K562 (cell line): ENCODE data around the gene HOXA1. TPM values are rescaled to one million over a fixed set of nuclear protein-coding genes. Genes with fewer than 3 reads are reported as not detected.

Experiments
- ATAC-seq: fragments of 200-7000 bp; cut with Tn5 transposase; 3 replicates; pipeline ENCODE4 v1.9.1; 2020; ENCODE audit warnings: moderate library complexity
- BruUV-seq: library from RNA; stranded (reverse); fragments of 400-500 nt; replicated peaks from 2 replicates; lab custom pipeline; 2021; lab: Mats Ljungman, UMichigan
- CTCF ChIA-PET: fragments of 300-600 bp; formaldehyde crosslinking; extraction: SDS; loops from one replicate; lab custom pipeline; 2021; ENCODE audit warnings: low intra/inter-chr PET ratio; lab: Yijun Ruan, JAX
- POLR2A ChIA-PET: fragments of 300-600, 350-650 bp; sonication (Branson Sonifier 250); formaldehyde crosslinking; extraction: SDS; loops from one replicate; lab custom pipeline; 2021; ENCODE audit warnings: antibody characterized with exemption, inconsistent platforms; lab: Yijun Ruan, JAX
- DNase-seq, 4 experiments: peaks; one replicate each; pipeline versions ENCODE4 v3.0.0 to v3.0.0-alpha.2; 2011 to 2018; ENCODE audit warnings: low spot score in 3 of 4, mixed read lengths in 3 of 4; ENCODE audit errors: extremely low read depth in 1 of 4
- FAIRE-seq: peaks from 2 replicates; lab custom pipeline; 2011; peaks lifted over from hg19 to GRCh38; lab: Jason Lieb, UNC
- H2AFZ ChIP-seq: 2 replicates; pipeline ENCODE4 v1.6.0; 2011; ENCODE audit warnings: low read depth, low read length, control low read depth, inconsistent platforms
- H3K27ac ChIP-seq: fragments of 200-600 bp; 3 replicates; pipeline ENCODE4 v1.8.0; 2011; ENCODE audit warnings: low read depth, mild to moderate bottlenecking, control low read depth, inconsistent platforms, low read length, moderate library complexity, mixed read lengths; ENCODE audit errors: extremely low read depth
- H3K27me3 ChIP-seq, 2 experiments: fragments of 300-600 bp in 1 of 2; 2 replicates in 1 of 2; 3 replicates in 1 of 2; pipeline versions ENCODE4 v1.6.0 to v1.8.0; 2011; ENCODE audit warnings: inconsistent platforms in 2 of 2, low read length in 2 of 2, mild to moderate bottlenecking in 1 of 2, mixed read lengths in 1 of 2, moderate library complexity in 1 of 2; ENCODE audit not compliant: control insufficient read depth in 2 of 2, insufficient read depth in 2 of 2
- H3K36me3 ChIP-seq: fragments of 300-600 bp; 3 replicates; pipeline ENCODE4 v1.8.0; 2011; ENCODE audit warnings: mild to moderate bottlenecking, low read length, inconsistent platforms; ENCODE audit not compliant: control insufficient read depth, insufficient read depth
- H3K4me1 ChIP-seq, 2 experiments: fragments of 200-600 bp in 1 of 2; replicated peaks in 1 of 2; 2 replicates in 1 of 2; 3 replicates in 1 of 2; pipeline versions ENCODE4 v1.5.1 to v1.8.0; 2011; ENCODE audit warnings: inconsistent platforms in 2 of 2, low read length in 2 of 2, mild to moderate bottlenecking in 1 of 2, mixed read lengths in 1 of 2, moderate library complexity in 1 of 2; ENCODE audit not compliant: control insufficient read depth in 2 of 2, insufficient read depth in 2 of 2
- H3K4me2 ChIP-seq: 2 replicates; pipeline ENCODE4 v1.6.1; 2011; ENCODE audit warnings: low read length, control low read depth, inconsistent platforms, mixed read lengths; ENCODE audit not compliant: insufficient read depth
- H3K4me3 ChIP-seq: fragments of 200-600 bp; sonication (generic), shearing (Covaris generic); 2 replicates; pipeline ENCODE4 v1.5.1; 2016; ENCODE audit warnings: control low read depth, inconsistent platforms
- H3K79me2 ChIP-seq: fragments of 200-600 bp; 3 replicates; pipeline ENCODE4 v1.8.0; 2011; ENCODE audit warnings: low read length, inconsistent platforms; ENCODE audit not compliant: control insufficient read depth, insufficient read depth
- H3K9ac ChIP-seq, 2 experiments: 2 replicates each; pipeline versions ENCODE4 v1.6.0 to v1.6.1; 2011; ENCODE audit warnings: low read depth in 2 of 2, low read length in 2 of 2, control low read depth in 1 of 2, inconsistent platforms in 1 of 2, mild to moderate bottlenecking in 1 of 2, mixed read lengths in 1 of 2; ENCODE audit not compliant: insufficient read depth in 1 of 2
- H3K9me1 ChIP-seq: one replicate; pipeline ENCODE4 v1.6.0; 2011; ENCODE audit warnings: inconsistent platforms, mild to moderate bottlenecking, low read length, moderate library complexity; ENCODE audit not compliant: control insufficient read depth, insufficient read depth
- H3K9me3 ChIP-seq: replicated peaks from 2 replicates; pipeline ENCODE4 v1.5.1; 2011; ENCODE audit warnings: low read depth, low read length, inconsistent platforms; ENCODE audit not compliant: control insufficient read depth, insufficient read depth
- H4K20me1 ChIP-seq: replicated peaks from 2 replicates; pipeline ENCODE4 v1.6.1; 2011; ENCODE audit warnings: low read length, inconsistent platforms, mixed read lengths; ENCODE audit not compliant: control insufficient read depth, insufficient read depth
- HOMEZ ChIP-seq: fragments of 250-450 bp; sonication (Bioruptor Pico); IDR thresholded peaks from 2 replicates; pipeline ENCODE4 v1.4.0; 2020; ENCODE audit warnings: mild to moderate bottlenecking, moderate library complexity
- NR2C2 ChIP-seq, 2 experiments: fragments of 200-800 bp in 1 of 2; sonication (Bioruptor generic) in 1 of 2; sonication (generic) in 1 of 2; formaldehyde crosslinking in 1 of 2; IDR thresholded peaks; 2 replicates each; pipeline versions ENCODE4 v1.6.1 to v1.8.0; 2016 to 2022; ENCODE audit warnings: mild to moderate bottlenecking in 1 of 2, missing compliant biosample characterization in 1 of 2, missing genetic modification characterization in 1 of 2, missing genetic modification reagents in 1 of 2
- PKNOX1 ChIP-seq: fragments of 450-650 bp; IDR thresholded peaks from 2 replicates; pipeline ENCODE4 v1.6.1; 2016
- WGBS: fragments of 100-300 bp; shearing (Covaris generic); methylation state at CpG from one replicate; pipeline ENCODE4 v1.1.6; 2016; ENCODE audit warnings: low coverage, mixed read lengths; ENCODE audit not compliant: insufficient coverage; ENCODE audit errors: missing lambda C conversion rate; 5-methylcytosine and 5-hydroxymethylcytosine counted together
- in situ Hi-C: fragments of 300-500 bp; cut with MboI; formaldehyde crosslinking; loops from 4 replicates; pipeline ENCODE4 v1.15.0; 2018; ENCODE audit warnings: inconsistent platforms, mixed read lengths
- intact Hi-C: fragments of 100-400 bp; cut with micrococcal nuclease; formaldehyde crosslinking; loops from 2 replicates; pipeline ENCODE4 v1.14.2; 2022
- polyA plus RNA-seq, 8 experiments: library from polyadenylated mRNA; depleted of rRNA in 4 of 8; stranded (reverse) in 5 of 8; unstranded in 3 of 8; fragments of >200 nt; fragmentation: Nextera tagmentation in 2 of 8; fragmentation: Illumina TruSeq in 1 of 8; extraction: Ambion mirVana in 2 of 8; extraction: Trizol in 1 of 8; gene quantifications; 2 replicates each; pipeline versions ENCODE4 v1.2.1 to v1.2.3, GENCODE V29; 2011 to 2014; ENCODE audit warnings: inconsistent platforms in 1 of 8, missing spikeins in 1 of 8
- total RNA-seq, 7 experiments: library from RNA; depleted of rRNA in 6 of 7; stranded (reverse); fragments of >200 nt in 6 of 7; fragmentation: Illumina TruSeq in 2 of 7; extraction: Trizol in 2 of 7; gene quantifications; 2 replicates each; pipeline versions ENCODE4 v1.2.1 to v1.2.3, GENCODE V29; 2011 to 2021; ENCODE audit warnings: low replicate concordance in 1 of 7

HOXA1 gene
- total and polyA plus RNA-seq, 9 of the 15 experiments (the other 6 are each of a cell fraction or from before 2014, with no cell fraction given): 0.03 to 0.63 (median 0.09) TPM; not detected in 4

GRCh38 chr7:27131390-27131819 lies 35.6 kb upstream of the HOXA1 start:
- WGBS: under 1% methylated on average over 12 of the region's 12 CpGs
- Histone ChIP-seq H3K4me3 (no peak overlapping the region), H3K9ac (no peak overlapping the region), H3K36me3 (no peaks in the 10 kb centered on the region), H4K20me1 (no peaks in the 10 kb centered on the region; the same call in 1 of the 2 replicates), H3K9me3 (no peaks in the 10 kb centered on the region), H3K27ac (no peak overlapping the region), H3K4me1 (peaks cover 0 to 7% of the 10 kb centered on the region in 2 experiments; a peak in 1 of 5 replicates), H3K27me3 (peaks cover 16 to 24% of the 10 kb centered on the region in 2 experiments), H3K4me2 (no peak overlapping the region), H3K79me2 (no peaks in the 10 kb centered on the region), H2AFZ (no peak overlapping the region), H3K9me1 (no peaks in the 10 kb centered on the region)
- intact Hi-C loops (no loop called here), in situ Hi-C loops (no loop called here)
- TF ChIP-seq HOMEZ (CRISPR knock-in tag) (no peak), NR2C2 (CRISPR knock-in tag; IDR thresholded peaks at IDR 0.05) (no peak), NR2C2 (tag; IDR thresholded peaks at IDR 0.05) (no peak), PKNOX1 (no peak)
- no peak for ATAC-seq
- POLR2A ChIA-PET: interaction anchor here (0.7 kb wide), 2 partner anchors 18 to 459 kb away, joined by 3 read pairs; no protein-coding TSS in a partner anchor
- CTCF ChIA-PET: no interaction called here
- DNase-seq: no peak
- BruUV-seq: no TSS peak
- FAIRE-seq: no peak
